ENCODE data around the gene OGFR. TPM values are rescaled to one million over a fixed set of nuclear protein-coding genes. Genes with fewer than 3 reads are reported as not detected.

The OGFR gene
- polyA plus RNA-seq, 6 donors from 2014 or later = 20.6 to 74.6 (median 46.0) TPM

GRCh38 chr20:62825986-62826645 lies 21.5 kb downstream of the OGFR start:
- DNase-seq (no peak), ATAC-seq (ENCODE audit: low read depth in 2 of 2) (peak; percentile 35 to 40)
- H3K36me3 Mint-ChIP-seq = no peaks in the 10 kb centered on the region
- H3K27me3 Mint-ChIP-seq = no peaks in the 10 kb centered on the region
- H3K27ac Mint-ChIP-seq = peak overlapping the region in 2 of 6 donors; percentile 30 to 76
- no peaks in the 10 kb centered on the region for H3K9me3 Mint-ChIP-seq
- H3K4me3 Mint-ChIP-seq = no peak overlapping the region
- H3K4me1 Mint-ChIP-seq = peaks cover 0 to 5% (median 3%) of the 10 kb centered on the region in 3 donors

- H3K4me1 Mint-ChIP-seq = peaks cover 2 to 8% (median 6%) of the 10 kb centered on the region in 3 donors
- no peak for ATAC-seq (ENCODE audit: low read depth in 2 of 2)
Observed at GRCh38 chr20:62826646-62827310, 22.1 kb downstream of the OGFR start.

DNA sequence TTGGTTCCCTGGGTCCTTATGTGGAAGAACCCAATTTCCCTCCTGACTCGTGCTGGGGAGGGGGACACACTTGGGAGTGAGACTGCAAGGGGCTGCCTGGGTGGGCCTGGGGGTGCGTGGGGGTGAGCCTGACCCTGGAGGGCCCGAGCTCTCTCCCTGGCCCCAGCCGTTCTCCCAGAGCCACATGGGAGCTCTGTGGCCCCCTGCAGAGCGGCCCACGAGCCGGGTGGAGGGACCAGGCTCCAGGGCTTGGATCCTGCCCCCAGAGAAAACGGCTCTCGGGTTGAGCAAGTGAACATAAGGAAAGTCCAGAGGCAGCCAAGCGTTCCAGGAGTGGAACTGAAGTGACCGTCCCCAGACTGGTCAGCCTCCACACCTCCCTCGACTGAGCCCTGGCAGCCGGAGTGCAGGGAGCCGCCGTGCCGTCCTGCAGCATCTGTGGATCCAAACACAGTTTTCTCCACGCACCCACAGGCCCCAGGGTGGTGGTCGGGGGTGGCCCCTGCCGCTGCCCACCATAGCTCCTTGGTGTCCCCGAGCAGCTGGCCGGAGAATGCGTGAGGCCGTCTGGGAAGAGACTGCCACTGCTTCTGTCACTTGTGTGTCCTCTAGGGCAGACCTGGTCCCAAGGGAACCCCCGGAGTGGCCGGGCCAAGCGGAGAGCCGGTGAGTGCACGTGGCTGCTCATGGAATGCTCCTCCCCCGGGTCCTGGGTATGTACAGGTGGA lies 22.8 kb downstream of the OGFR start:
- peak overlapping the region in 1 of 8 donors; percentile 23 for H3K4me3 Mint-ChIP-seq
- ATAC-seq (ENCODE audit: low read depth in 2 of 2) (no peak), DNase-seq (no peak)
- no peaks in the 10 kb centered on the region for H3K36me3 Mint-ChIP-seq
- no peaks in the 10 kb centered on the region for H3K27me3 Mint-ChIP-seq
- H3K4me1 Mint-ChIP-seq = peaks cover 8 to 15% (median 13%) of the 10 kb centered on the region in 3 donors
- peak overlapping the region in 1 of 6 donors; percentile 47 for H3K27ac Mint-ChIP-seq
- no peaks in the 10 kb centered on the region for H3K9me3 Mint-ChIP-seq

More at GRCh38 chr20:62826646-62827310, 22.1 kb downstream of the OGFR start:
- peak overlapping the region in 2 of 6 donors; percentile 47 to 65 for H3K27ac Mint-ChIP-seq
- H3K4me3 Mint-ChIP-seq = peak overlapping the region in 1 of 8 donors; percentile 23
- no peaks in the 10 kb centered on the region for H3K27me3 Mint-ChIP-seq
- H3K36me3 Mint-ChIP-seq = no peaks in the 10 kb centered on the region
- DNase-seq = no peak
- H3K9me3 Mint-ChIP-seq = no peaks in the 10 kb centered on the region

- Mint-ChIP-seq H3K4me3 (no peak overlapping the region), H3K4me1 (peaks cover 14 to 21% (median 18%) of the 10 kb centered on the region in 3 donors), H3K27me3 (no peaks in the 10 kb centered on the region), H3K27ac (no peak overlapping the region), H3K9me3 (no peaks in the 10 kb centered on the region), H3K36me3 (no peaks in the 10 kb centered on the region)
- ATAC-seq (ENCODE audit: low read depth in 2 of 2) (no peak), DNase-seq (no peak)
Observed at GRCh38 chr20:62828051-62828450, 23.4 kb downstream of the OGFR start.

DNA sequence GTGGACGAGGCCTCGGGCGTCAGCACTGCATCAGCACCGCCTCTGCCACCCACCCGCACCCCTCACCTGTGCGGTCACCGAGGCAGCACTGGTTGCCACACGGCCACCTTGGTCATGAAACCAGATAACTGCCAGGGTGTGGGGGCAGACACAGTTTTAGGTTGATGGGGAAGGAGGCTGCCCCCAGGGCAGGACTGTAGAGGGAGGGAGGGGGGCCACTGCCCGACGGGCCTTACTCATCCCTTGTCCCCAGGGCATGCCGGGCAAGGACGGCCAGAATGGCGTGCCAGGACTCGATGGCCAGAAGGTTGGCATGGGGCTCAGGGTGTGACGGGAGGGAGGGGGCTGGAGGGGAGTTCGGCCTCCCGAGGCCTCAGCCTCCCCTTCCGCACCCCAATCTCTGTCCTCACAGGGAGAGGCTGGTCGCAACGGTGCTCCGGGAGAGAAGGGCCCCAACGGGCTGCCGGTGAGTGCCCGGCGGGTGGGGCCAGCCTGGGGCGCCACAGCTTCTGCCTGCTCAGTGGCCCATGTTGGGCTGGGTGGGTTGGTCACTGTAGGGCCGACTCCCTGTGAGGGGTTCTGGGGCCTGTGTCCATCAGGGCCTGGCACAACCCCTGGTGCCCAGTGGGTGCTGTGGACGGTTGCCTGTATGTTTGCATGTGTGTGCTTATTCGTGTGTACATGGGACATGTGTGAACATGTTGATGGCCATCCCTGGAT lies 24.0 kb downstream of the OGFR start:
- H3K36me3 Mint-ChIP-seq = no peaks in the 10 kb centered on the region
- H3K9me3 Mint-ChIP-seq = no peaks in the 10 kb centered on the region
- DNase-seq (no peak), ATAC-seq (ENCODE audit: low read depth in 2 of 2) (no peak)
- H3K4me3 Mint-ChIP-seq = no peak overlapping the region
- no peak overlapping the region for H3K27ac Mint-ChIP-seq
- no peaks in the 10 kb centered on the region for H3K27me3 Mint-ChIP-seq
- peaks cover 14 to 23% (median 21%) of the 10 kb centered on the region in 3 donors for H3K4me1 Mint-ChIP-seq

GRCh38 chr20:62829231-62830230 lies 24.9 kb downstream of the OGFR start:
- Mint-ChIP-seq H3K4me3 (no peak overlapping the region), H3K9me3 (no peaks in the 10 kb centered on the region), H3K27ac (no peak overlapping the region), H3K36me3 (no peaks in the 10 kb centered on the region), H3K4me1 (peaks cover 14 to 22% (median 21%) of the 10 kb centered on the region in 3 donors), H3K27me3 (no peaks in the 10 kb centered on the region)
- DNase-seq = no peak
- ATAC-seq (ENCODE audit: low read depth in 2 of 2) = no peak

DNA sequence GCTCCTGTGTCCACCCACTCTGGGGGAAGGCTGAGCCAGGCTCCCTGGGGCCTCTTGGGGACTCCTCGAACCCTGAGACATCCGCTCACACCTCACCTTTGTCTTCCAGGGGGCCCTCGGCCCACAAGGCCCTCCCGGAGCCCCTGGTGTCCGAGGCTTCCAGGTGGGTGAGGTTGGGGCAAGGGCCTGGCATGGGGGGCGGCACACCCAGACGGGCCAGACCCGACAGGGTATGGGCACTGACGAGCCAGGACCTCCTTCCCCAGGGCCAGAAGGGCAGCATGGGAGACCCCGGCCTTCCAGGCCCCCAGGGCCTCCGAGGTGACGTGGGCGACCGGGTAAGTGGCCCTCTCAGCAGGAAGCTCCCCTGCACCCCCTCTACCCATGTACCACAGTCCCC lies 25.6 kb downstream of the OGFR start:
- H3K36me3 Mint-ChIP-seq = no peaks in the 10 kb centered on the region

DNA sequence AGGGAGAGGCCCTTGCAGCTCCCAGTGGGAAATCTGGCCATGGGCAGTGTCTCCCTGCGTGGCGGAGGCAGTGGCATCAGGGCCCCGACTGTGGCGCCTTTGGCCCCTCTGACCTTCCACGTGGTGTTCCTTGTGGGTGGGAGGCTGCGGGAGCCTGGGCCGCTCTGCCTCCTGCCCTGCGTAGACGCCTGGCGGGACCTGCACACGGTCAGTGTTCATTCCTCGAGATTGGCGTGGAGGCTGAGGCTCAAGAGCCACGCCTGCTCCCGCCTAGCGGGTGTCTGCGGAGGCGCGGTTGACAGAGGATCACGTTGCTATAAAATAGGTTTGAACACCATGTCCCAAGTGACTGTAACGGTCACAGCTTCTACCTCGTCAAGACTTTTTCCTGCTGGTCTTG lies 26.2 kb downstream of the OGFR start:
- DNase-seq = no peak

More for the DNA sequence above, 25.6 kb downstream of the OGFR start:
- H3K27me3 Mint-ChIP-seq = no peaks in the 10 kb centered on the region
- H3K4me3 Mint-ChIP-seq = no peak overlapping the region
- DNase-seq (no peak), ATAC-seq (ENCODE audit: low read depth in 2 of 2) (no peak)
- no peaks in the 10 kb centered on the region for H3K9me3 Mint-ChIP-seq
- H3K27ac Mint-ChIP-seq = no peak overlapping the region
- peaks cover 14 to 20% (median 19%) of the 10 kb centered on the region in 3 donors for H3K4me1 Mint-ChIP-seq

DNA sequence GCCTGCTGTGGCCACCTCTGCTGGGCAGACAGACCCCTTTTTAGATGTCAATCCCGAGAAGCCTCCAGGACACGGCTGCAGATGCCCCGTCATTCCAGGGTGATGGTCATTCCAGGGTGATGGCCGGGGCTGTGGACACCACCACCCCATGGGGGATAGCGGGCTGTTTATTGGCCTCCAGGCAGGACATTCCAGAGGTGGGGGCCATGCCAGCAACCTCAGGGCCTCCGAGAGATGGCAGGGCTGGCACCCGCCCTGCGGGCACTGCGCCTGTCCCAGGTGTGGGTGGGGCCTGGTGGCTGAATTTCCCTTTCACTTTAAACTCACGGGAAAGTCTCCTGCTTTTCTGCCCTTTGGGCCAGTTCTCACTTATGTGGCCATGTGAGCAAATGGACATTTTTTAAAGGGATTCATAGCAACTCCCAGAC lies 26.7 kb downstream of the OGFR start:
- H3K27me3 Mint-ChIP-seq = no peaks in the 10 kb centered on the region
- H3K4me3 Mint-ChIP-seq = peak overlapping the region in 2 of 8 donors; percentile 74 to 76
- no peak overlapping the region for H3K27ac Mint-ChIP-seq
- no peaks in the 10 kb centered on the region for H3K36me3 Mint-ChIP-seq
- no peak for DNase-seq
- ATAC-seq (ENCODE audit: low read depth in 2 of 2) = no peak
- H3K4me1 Mint-ChIP-seq = peaks cover 14 to 27% (median 20%) of the 10 kb centered on the region in 3 donors
- no peaks in the 10 kb centered on the region for H3K9me3 Mint-ChIP-seq

More for the DNA sequence above, 26.2 kb downstream of the OGFR start:
- Mint-ChIP-seq H3K27ac (no peak overlapping the region), H3K36me3 (no peaks in the 10 kb centered on the region), H3K4me3 (no peak overlapping the region), H3K9me3 (no peaks in the 10 kb centered on the region), H3K4me1 (peaks cover 14 to 23% (median 20%) of the 10 kb centered on the region in 3 donors), H3K27me3 (no peaks in the 10 kb centered on the region)
- no peak for ATAC-seq (ENCODE audit: low read depth in 2 of 2)

- no peaks in the 10 kb centered on the region for H3K36me3 Mint-ChIP-seq
Observed at GRCh38 chr20:62831854-62832211, 27.2 kb downstream of the OGFR start.

DNA sequence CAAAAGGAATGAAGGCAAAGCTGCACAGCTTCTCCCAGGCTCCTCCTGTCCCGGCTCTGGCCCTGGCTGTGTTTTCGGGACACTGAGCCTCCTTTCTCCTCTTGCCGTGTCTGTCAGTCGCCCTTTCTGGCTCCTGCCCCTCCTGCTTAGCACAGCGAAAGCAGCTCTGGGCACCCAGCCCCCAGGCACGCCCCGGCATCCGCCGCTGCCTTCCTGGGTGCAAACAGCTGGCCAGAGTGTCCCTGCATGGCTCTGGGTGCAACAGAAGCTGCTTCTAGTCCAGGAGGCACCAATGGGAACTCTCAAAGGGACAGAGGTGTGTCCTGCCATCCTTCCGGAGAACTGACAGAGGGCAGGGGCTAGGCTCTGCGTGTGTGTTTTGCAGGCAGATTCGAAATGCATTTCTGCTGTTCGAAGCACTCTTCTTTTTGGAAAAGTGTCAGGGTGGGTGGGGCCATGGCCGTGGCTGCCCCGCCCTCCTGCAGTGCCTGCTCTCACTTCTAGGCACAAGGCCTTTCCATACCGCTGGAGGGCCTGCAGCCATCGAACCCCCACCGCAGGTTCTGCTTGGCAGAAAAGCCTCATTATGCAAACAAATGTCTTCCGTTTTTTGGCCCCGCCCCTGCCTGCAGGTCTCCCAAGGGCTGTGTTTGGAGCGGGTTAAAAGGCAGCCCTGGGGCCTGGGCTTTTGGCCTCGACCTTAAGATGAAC lies 27.7 kb downstream of the OGFR start:
- ATAC-seq (ENCODE audit: low read depth in 2 of 2) (peak; percentile 87 to 94), DNase-seq (peak; percentile 84)
- Mint-ChIP-seq H3K4me3 (peak overlapping the region in 7 of 8 donors; percentile 53 to 89 (median 76)), H3K9me3 (no peaks in the 10 kb centered on the region), H3K36me3 (no peaks in the 10 kb centered on the region), H3K27ac (peak overlapping the region in 5 of 6 donors; percentile 25 to 90 (median 82)), H3K27me3 (no peaks in the 10 kb centered on the region), H3K4me1 (peaks cover 14 to 30% (median 23%) of the 10 kb centered on the region in 3 donors)

More at GRCh38 chr20:62831854-62832211, 27.2 kb downstream of the OGFR start:
- no peaks in the 10 kb centered on the region for H3K27me3 Mint-ChIP-seq
- DNase-seq = no peak
- no peaks in the 10 kb centered on the region for H3K9me3 Mint-ChIP-seq
- ATAC-seq (ENCODE audit: low read depth in 2 of 2) = no peak
- peak overlapping the region in 1 of 6 donors; percentile 84 for H3K27ac Mint-ChIP-seq
- H3K4me1 Mint-ChIP-seq = peaks cover 14 to 27% (median 20%) of the 10 kb centered on the region in 3 donors
- H3K4me3 Mint-ChIP-seq = peak overlapping the region in 4 of 8 donors; percentile 28 to 76 (median 68)

All from naive B cell (primary cell).